Stimulated activated CD4-positive, alpha-beta T cell treated with anti-CD3 and anti-CD28 coated beads, Interleukin-4, amount 100 ng/mL, for 1 hour (primary cell): ENCODE measurements around the gene TRAK1.
"Not testable (repeated sequence)": the region's sequence is repeated elsewhere in the genome, so short reads cannot be mapped to it uniquely, and the experiment has no call there.

Source experiments
- DNase-seq: peaks from one replicate; pipeline ENCODE4 v3.0.0-alpha.2; 2020

Gene TRAK1

GRCh38 chr3:42101048-42101447, 9.9 kb downstream of the TRAK1 start:
- DNase-seq: no peak

DNA sequence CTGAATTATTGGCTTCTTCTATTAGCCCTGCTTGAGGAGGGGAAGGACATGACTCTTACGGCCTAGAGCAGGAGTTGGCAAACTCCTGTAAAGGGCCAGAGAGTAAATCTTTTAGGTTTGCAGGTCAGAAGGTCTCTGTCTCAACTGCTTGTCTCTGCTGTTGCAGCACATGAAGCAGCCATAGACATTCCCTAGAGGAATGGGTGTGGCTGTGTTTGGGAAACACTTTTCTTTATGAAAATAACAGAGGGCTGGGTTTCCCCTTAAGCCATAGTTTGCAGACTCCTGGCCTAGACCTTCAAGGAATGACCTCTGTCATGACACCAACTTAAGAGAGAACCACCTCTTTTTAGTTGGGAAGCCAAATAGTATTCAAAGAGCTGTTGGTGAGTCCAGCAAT, 10.3 kb downstream of the TRAK1 start:
- no peak for DNase-seq

DNA sequence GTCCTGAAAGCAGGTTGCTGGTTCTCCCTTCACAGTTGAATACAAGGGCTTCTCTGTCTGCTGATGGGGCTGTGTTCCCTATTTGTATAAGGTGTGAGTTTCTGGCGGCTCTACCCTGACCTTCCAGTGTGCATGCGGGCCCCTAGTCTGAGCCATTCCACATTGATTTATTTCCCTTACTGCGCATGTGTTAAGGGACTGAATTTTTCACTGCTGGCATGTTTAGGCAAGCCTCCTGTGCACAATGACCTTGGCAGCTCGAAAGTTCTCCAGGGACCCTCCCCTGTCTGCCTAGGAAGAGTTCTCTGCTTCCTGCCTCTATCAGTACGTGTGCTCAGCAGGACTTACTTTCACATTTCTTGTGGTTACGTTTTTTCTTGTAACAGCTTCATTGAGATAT, 11.4 kb downstream of the TRAK1 start:
- no peak for DNase-seq

- DNase-seq: not testable (repeated sequence)
Observed at GRCh38 chr3:42103921-42104665, 12.9 kb downstream of the TRAK1 start.

- DNase-seq: not testable (repeated sequence)
Observed at GRCh38 chr3:42105994-42106393, 14.8 kb downstream of the TRAK1 start.

GRCh38 chr3:42106646-42107045, 15.5 kb downstream of the TRAK1 start:
- no peak for DNase-seq

DNA sequence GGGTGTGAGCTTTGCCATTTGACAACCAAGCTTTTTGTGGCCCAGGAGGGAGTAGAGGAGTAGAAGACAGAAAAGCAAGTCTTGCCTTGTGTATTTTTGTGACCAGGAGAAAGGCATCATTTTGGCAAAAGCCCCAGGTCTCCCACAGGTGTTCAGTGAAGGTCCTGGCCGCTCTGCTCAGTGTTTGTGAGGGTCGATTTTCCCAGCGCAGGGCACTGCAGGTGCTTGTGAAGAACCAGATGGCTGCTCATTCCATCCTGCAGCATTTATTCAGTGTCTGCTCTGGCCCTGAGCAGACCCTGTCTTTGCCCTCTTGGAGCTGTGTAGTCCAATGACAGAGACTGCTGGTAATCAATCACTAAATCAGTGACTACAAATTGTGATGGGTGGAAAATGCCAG, 19.5 kb downstream of the TRAK1 start:
- DNase-seq: no peak

- no peak for DNase-seq
Observed at GRCh38 chr3:42114130-42114725, 23.1 kb downstream of the TRAK1 start.

GRCh38 chr3:42115215-42115614, 24.1 kb downstream of the TRAK1 start:
- DNase-seq: no peak

GRCh38 chr3:42115946-42116345, 24.8 kb downstream of the TRAK1 start:
- DNase-seq: no peak

- no peak for DNase-seq
Observed at GRCh38 chr3:42116466-42116865, 25.3 kb downstream of the TRAK1 start.

DNA sequence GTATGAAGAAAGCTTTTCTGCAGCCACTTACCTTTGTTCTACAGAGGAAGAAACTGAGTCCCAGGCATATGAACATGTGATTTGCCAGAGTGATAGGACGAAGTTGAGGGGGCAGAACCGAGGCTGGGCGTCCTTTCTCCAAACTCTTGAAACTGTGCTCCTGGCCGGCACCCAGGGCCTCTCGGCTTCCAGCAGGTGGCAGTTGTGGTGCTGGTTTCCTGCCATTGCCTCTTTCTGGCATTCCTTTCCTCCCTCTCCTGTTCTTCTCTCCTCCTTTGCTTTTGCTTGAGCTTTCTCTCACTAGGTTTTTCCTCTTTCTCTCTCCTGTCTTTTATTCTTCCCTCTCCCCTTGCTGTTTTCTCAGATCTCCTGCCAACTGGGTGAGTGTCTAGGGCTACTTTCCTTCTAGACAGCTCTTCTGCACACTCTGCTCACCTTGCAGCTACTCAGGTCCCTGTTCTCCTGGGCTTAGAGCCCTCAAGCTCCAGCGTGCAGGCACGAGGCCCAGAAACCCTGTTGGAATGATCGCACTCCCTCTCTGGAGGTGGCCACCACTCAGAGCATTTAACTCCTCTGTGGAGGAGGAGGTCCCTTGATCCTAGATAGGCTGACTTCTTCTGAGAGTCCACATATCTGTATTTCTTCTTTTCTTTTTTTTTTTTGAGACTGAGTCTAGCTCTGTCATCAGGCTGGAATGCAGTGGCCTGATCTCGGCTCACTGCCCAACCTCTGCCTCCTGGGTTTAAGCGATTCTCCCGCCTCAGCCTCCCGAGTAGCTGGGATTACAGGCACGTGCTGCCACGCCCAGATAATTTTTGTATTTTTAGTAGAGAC, 26.2 kb downstream of the TRAK1 start:
- no peak for DNase-seq

GRCh38 chr3:42118762-42119361, 27.7 kb downstream of the TRAK1 start:
- no peak for DNase-seq

- DNase-seq: no peak
Observed at GRCh38 chr3:42119561-42120355, 28.6 kb downstream of the TRAK1 start.

GRCh38 chr3:42120866-42121265, 29.7 kb downstream of the TRAK1 start:
- no peak for DNase-seq

GRCh38 chr3:42122261-42123011, 31.3 kb downstream of the TRAK1 start:
- DNase-seq: no peak

- no peak for DNase-seq
Observed at GRCh38 chr3:42123012-42123581, 31.9 kb downstream of the TRAK1 start.

DNA sequence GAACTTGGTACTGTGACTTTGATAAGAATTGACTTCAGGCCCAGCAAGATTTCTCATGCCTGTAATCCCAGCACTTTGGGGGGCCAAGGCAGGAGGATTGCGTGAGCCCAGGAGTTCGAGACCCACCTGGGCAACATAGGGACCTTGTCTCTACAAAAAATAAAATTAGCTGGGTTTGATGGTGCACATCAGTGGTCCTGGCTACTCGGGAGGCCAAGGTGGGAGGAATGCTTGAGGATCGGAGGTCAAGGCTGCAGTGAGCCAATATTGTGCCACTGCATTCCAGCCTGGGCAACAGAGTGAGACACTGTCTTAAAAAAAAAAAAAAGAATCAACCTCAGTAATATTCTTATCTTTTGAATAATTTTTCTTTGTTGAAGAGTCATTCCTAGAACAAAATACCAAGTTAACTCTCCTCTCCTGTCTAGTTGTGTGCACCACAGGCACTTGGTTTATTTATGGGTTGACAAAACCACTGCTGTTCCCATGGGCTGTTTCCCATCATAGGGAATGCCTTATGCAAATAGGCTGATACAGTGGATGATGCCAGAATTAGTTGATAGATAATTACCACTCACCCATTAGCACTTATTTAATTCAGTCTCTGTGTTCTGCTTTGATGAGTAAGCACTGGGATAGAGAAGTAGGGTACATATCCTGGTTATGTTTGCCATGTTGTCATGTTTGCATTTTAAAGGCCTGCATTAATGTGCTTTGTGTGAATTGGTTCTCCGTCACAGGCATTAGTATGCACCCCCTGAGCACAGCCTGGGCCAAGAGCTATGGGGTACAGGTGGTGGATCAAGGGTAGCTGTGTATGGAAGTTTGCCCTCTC, 32.9 kb downstream of the TRAK1 start:
- no peak for DNase-seq

GRCh38 chr3:42127226-42127625, 36.1 kb downstream of the TRAK1 start:
- DNase-seq: no peak

- no peak for DNase-seq
Observed at GRCh38 chr3:42128526-42128925, 37.4 kb downstream of the TRAK1 start.
